SK-N-MC (cell line): ENCODE data around the gene SLC4A2.

ENCODE experiments used
- EZH2 ChIP-seq: fragments of 200-600 bp; sonication (generic); IDR thresholded peaks from one replicate; pipeline ENCODE4 v1.6.1; 2017; ENCODE audit warnings: antibody characterized with exemption
- FOXP2 ChIP-seq: optimal IDR thresholded peaks from 2 replicates; pipeline ENCODE3; 2011; ENCODE audit warnings: mild to moderate bottlenecking, moderate library complexity; ENCODE audit not compliant: insufficient read depth; ENCODE audit errors: extremely low read length, control extremely low read depth
- POLR2AphosphoS5 ChIP-seq: IDR thresholded peaks from 2 replicates; pipeline ENCODE4 v1.6.1; 2012; ENCODE audit warnings: mild to moderate bottlenecking, low read depth, low read length, borderline replicate concordance

DNA sequence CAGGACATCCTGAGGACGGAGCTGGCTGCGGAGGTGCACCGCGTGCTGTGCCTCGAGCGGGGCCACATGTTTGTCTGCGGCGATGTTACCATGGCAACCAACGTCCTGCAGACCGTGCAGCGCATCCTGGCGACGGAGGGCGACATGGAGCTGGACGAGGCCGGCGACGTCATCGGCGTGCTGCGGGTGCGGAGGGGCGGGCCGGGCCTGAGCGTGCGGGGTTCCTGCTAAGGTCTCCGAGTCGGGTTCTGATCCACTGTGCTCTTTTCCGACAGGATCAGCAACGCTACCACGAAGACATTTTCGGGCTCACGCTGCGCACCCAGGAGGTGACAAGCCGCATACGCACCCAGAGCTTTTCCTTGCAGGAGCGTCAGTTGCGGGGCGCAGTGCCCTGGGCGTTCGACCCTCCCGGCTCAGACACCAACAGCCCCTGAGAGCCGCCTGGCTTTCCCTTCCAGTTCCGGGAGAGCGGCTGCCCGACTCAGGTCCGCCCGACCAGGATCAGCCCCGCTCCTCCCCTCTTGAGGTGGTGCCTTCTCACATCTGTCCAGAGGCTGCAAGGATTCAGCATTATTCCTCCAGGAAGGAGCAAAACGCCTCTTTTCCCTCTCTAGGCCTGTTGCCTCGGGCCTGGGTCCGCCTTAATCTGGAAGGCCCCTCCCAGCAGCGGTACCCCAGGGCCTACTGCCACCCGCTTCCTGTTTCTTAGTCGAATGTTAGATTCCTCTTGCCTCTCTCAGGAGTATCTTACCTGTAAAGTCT is 45.5 kb upstream of the SLC4A2 start:
- TF ChIP-seq POLR2AphosphoS5 (no peak), EZH2 (no peak), FOXP2 (no peak)
